Activated B cell treated with CpG ODN at 0.5 μM for 24 hours (primary cell): ENCODE data around the gene PRKCB. TPM values are rescaled to one million over a fixed set of nuclear protein-coding genes. Genes with fewer than 3 reads are reported as not detected.
A peak's percentile ranks its signal among the peaks of the same experiment; 100 is the strongest.
"Not testable (repeated sequence)": the region's sequence is repeated elsewhere in the genome, so short reads cannot be mapped to it uniquely, and the experiment has no call there.

ENCODE experiments used
- ATAC-seq: fragments of 200-7000 bp; cut with Tn5 transposase; one replicate; pipeline ENCODE4 v1.10.0; 2021; ENCODE audit warnings: low read depth, mild to moderate bottlenecking, moderate library complexity
- CTCF ChIA-PET: fragments of 350-600 bp; sonication (Branson Sonifier 250); formaldehyde crosslinking; loops from one replicate; lab custom pipeline; 2021; ENCODE audit warnings: antibody characterized with exemption; lab: Charles Lee
- POLR2A ChIA-PET: fragments of 350-600 bp; sonication (Branson Sonifier 250); formaldehyde crosslinking; loops from one replicate; lab custom pipeline; 2021; ENCODE audit warnings: antibody characterized with exemption; lab: Charles Lee
- DNase-seq: peaks from one replicate; pipeline ENCODE4 v3.0.0; 2022
- H3K27ac Mint-ChIP-seq: one replicate; pipeline ENCODE4 v1.8.0; 2020; ENCODE audit warnings: mixed read lengths
- H3K27me3 Mint-ChIP-seq: one replicate; pipeline ENCODE4 v1.8.0; 2021; ENCODE audit warnings: mixed read lengths
- H3K36me3 Mint-ChIP-seq: one replicate; pipeline ENCODE4 v1.8.0; 2021; ENCODE audit warnings: low read depth, mixed read lengths
- H3K4me1 Mint-ChIP-seq: one replicate; pipeline ENCODE4 v1.8.0; 2021; ENCODE audit warnings: mixed read lengths
- H3K4me3 Mint-ChIP-seq: one replicate; pipeline ENCODE4 v1.8.0; 2020; ENCODE audit warnings: mild to moderate bottlenecking, mixed read lengths
- H3K9me3 Mint-ChIP-seq: one replicate; pipeline ENCODE4 v1.8.0; 2020; ENCODE audit warnings: mixed read lengths
- CTCF ChIP-seq: fragments of 200-600 bp; IDR thresholded peaks from one replicate; pipeline ENCODE4 v1.8.0; 2022; ENCODE audit warnings: antibody characterized with exemption, mild to moderate bottlenecking
- intact Hi-C: fragments of 100-400 bp; cut with micrococcal nuclease; formaldehyde crosslinking; loops from one replicate; pipeline ENCODE4 v1.15.1; 2024
- total RNA-seq: library from RNA; stranded (reverse); gene quantifications from 2 replicates; pipeline ENCODE4 v1.2.3, GENCODE V29; 2022

The PRKCB gene
- total RNA-seq, 1 donor from 2014 or later = 146 TPM

- Mint-ChIP-seq H3K27ac (no peak overlapping the region), H3K4me3 (no peak overlapping the region), H3K27me3 (no peaks in the 10 kb centered on the region), H3K36me3 (peaks cover 36% of the 10 kb centered on the region), H3K4me1 (peaks cover 65% of the 10 kb centered on the region), H3K9me3 (no peaks in the 10 kb centered on the region)
- ATAC-seq = no peak
- CTCF ChIA-PET = interaction anchor here (0.6 to 1.9 kb wide), 7 partner anchors 9 to 226 kb away, joined by 3 to 6 read pairs (median 4); no protein-coding TSS in a partner anchor
- DNase-seq = no peak
- intact Hi-C loops = no loop called here
- POLR2A ChIA-PET = interaction anchor here (1.1 kb wide), 1 partner anchor 12 kb away, joined by 3 read pairs; no protein-coding TSS in a partner anchor
- no peak for TF ChIP-seq CTCF
Measured at GRCh38 chr16:24027466-24027865, 191.7 kb downstream of the PRKCB start.

- ChIA-PET POLR2A (interaction anchor here (0.7 kb wide), 1 partner anchor 733 kb away, joined by 5 read pairs; no protein-coding TSS in a partner anchor), CTCF (interaction anchor here (1.0 kb wide), 1 partner anchor 10 kb away, joined by 3 read pairs; no protein-coding TSS in a partner anchor)
- peak overlapping the region; percentile 64 for H3K27ac Mint-ChIP-seq
- H3K4me1 Mint-ChIP-seq = peaks cover 64% of the 10 kb centered on the region
- ATAC-seq, H3K27me3 Mint-ChIP-seq, DNase-seq, intact Hi-C loops, H3K9me3 Mint-ChIP-seq, H3K4me3 Mint-ChIP-seq: not testable (repeated sequence)
- H3K36me3 Mint-ChIP-seq = peaks cover 55% of the 10 kb centered on the region
Measured at GRCh38 chr16:24029841-24030240, 194.1 kb downstream of the PRKCB start.

- no peak for TF ChIP-seq CTCF
- intact Hi-C loops = no loop called here
- Mint-ChIP-seq H3K9me3 (peaks cover 5% of the 10 kb centered on the region), H3K4me1 (peaks cover 58% of the 10 kb centered on the region), H3K36me3 (peaks cover 64% of the 10 kb centered on the region), H3K4me3 (peak overlapping the region; percentile 63), H3K27ac (peak overlapping the region; percentile 66), H3K27me3 (no peaks in the 10 kb centered on the region)
- ATAC-seq = peak; percentile 83
- DNase-seq = peak; percentile 35
- ChIA-PET POLR2A (interaction anchor here (0.8 to 2.4 kb wide), 5 partner anchors 197 to 232 kb away, joined by 3 to 15 read pairs (median 3); no protein-coding TSS in a partner anchor), CTCF (interaction anchor here (1.2 to 10.1 kb wide), 11 partner anchors 8 to 300 kb away, joined by 4 to 206 read pairs (median 8); no protein-coding TSS in a partner anchor)
Measured at GRCh38 chr16:24035127-24035842, 199.5 kb downstream of the PRKCB start.

GRCh38 chr16:24036038-24036543 is 200.3 kb downstream of the PRKCB start:
- intact Hi-C loops = loop anchor here (1.0 kb wide), 7 partner anchors 22 to 358 kb away; partner anchors contain the start of gene PLK1
- ChIA-PET POLR2A (interaction anchor here (0.6 to 2.4 kb wide), 4 partner anchors 167 to 233 kb away, joined by 3 to 15 read pairs (median 3); no protein-coding TSS in a partner anchor), CTCF (interaction anchor here (0.6 to 10.1 kb wide), 19 partner anchors 9 to 469 kb away, joined by 3 to 206 read pairs (median 6); no protein-coding TSS in a partner anchor)
- Mint-ChIP-seq H3K4me1 (peaks cover 53% of the 10 kb centered on the region), H3K4me3 (peak overlapping the region; percentile 15), H3K9me3 (peaks cover 5% of the 10 kb centered on the region), H3K27me3 (no peaks in the 10 kb centered on the region), H3K36me3 (peaks cover 69% of the 10 kb centered on the region), H3K27ac (peak overlapping the region; percentile 70)
- no peak for DNase-seq
- TF ChIP-seq CTCF = no peak
- no peak for ATAC-seq

GRCh38 chr16:24036614-24037013 is 200.8 kb downstream of the PRKCB start:
- no peak for TF ChIP-seq CTCF
- Mint-ChIP-seq H3K4me3 (peak overlapping the region; percentile 15), H3K36me3 (peaks cover 68% of the 10 kb centered on the region), H3K27ac (peak overlapping the region; percentile 70), H3K9me3 (peaks cover 5% of the 10 kb centered on the region), H3K27me3 (no peaks in the 10 kb centered on the region), H3K4me1 (peaks cover 48% of the 10 kb centered on the region)
- ChIA-PET CTCF (interaction anchor here (0.6 to 10.1 kb wide), 21 partner anchors 9 to 468 kb away, joined by 3 to 206 read pairs (median 4); no protein-coding TSS in a partner anchor), POLR2A (interaction anchor here (0.6 to 2.4 kb wide), 4 partner anchors 167 to 233 kb away, joined by 3 to 15 read pairs (median 3); no protein-coding TSS in a partner anchor)
- intact Hi-C loops = loop anchor here (1.0 kb wide), 7 partner anchors 22 to 358 kb away; partner anchors contain the start of gene PLK1
- DNase-seq (no peak), ATAC-seq (peak; percentile 55)
